RPMI7951 (cell line): Measurements from ENCODE around the gene ERCC2. TPM values are rescaled to one million over a fixed set of nuclear protein-coding genes. Genes with fewer than 3 reads are reported as not detected.

Source experiments
- DNase-seq: peaks from one replicate; pipeline ENCODE4 v3.0.0-alpha.2; 2012; ENCODE audit warnings: low read depth
- total RNA-seq: library from RNA; depleted of rRNA; stranded (reverse); fragments of >200 nt; shearing (Covaris generic); gene quantifications from 2 replicates; pipeline ENCODE4 v1.2.3, GENCODE V29; 2014; rRNA removed

The ERCC2 gene
- total RNA-seq, 1 experiment from 2014 or later = 17.4 TPM

DNA sequence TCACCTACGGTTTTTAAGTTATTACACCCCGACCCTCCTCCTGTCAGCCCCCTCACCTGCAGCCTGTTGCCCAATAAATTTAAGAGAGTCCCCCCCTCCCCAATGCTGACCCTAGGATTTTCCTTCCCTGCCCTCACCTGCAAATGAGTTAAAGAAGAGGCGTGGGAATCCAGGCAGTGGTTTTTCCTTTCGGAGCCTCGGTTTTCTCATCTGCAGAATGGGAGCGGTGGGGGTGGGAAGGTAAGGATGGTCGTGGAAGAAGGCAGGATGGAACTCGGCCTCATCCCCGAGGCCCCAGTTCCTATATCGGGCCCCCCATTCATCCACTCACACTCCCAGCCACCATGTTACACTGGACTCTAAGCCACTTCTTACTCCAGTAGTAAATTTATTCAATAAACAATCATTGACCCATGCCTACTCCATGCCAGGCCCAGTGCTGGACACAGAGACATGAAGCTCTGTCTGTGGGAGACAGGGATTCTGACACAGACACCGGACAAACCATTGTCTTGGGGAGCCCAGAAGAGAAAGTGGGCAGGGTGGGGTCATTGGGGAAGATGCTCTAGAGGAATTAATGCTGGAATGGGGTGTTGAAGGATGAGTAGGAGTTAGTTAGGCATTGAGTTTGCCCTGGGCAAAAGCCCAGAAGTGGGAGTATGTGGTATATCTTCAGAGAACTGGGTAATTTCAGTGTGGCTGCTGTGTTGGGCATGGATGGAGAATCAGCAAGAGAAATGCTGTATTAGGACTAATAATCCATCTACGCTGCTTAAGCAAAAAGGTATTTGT, 66.9 kb downstream of the ERCC2 start:
- DNase-seq = no peak

DNA sequence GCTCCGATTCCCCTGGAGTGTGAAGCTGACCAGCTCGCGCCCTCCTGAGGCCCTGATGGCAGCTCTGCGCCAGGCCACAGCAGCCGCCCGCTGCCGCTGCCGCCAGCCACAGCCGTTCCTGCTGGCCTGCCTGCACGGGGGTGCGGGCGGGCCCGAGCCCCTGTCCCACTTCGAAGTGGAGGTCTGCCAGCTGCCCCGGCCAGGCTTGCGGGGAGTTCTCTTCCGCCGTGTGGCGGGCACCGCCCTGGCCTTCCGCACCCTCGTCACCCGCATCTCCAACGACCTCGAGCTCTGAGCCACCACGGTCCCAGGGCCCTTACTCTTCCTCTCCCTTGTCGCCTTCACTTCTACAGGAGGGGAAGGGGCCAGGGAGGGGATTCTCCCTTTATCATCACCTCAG, 68.0 kb downstream of the ERCC2 start:
- DNase-seq = no peak

Other genes starting within 250 kb of the ERCC2 start
- 0.12 and 0.20 TPM in 2 replicates for gene NKPD1, start 209.6 kb downstream of the ERCC2 start, total RNA-seq
- gene TRAPPC6A, start 192.3 kb downstream of the ERCC2 start, total RNA-seq = 6.5 and 8.4 TPM in 2 replicates
- 4.0 and 6.4 TPM in 2 replicates for gene BLOC1S3, start 191.8 kb downstream of the ERCC2 start, total RNA-seq
- not detected in 2 replicates for gene EXOC3L2, start 125.2 kb downstream of the ERCC2 start, total RNA-seq
- 6.6 and 7.3 TPM in 2 replicates for gene MARK4, start 119.3 kb downstream of the ERCC2 start, total RNA-seq
- gene CKM, start 47.7 kb downstream of the ERCC2 start, total RNA-seq = 0.20 and 0.24 TPM in 2 replicates
- gene KLC3, start 29.8 kb downstream of the ERCC2 start, total RNA-seq = 0.36 and 1.2 TPM in 2 replicates
- 4.5 and 5.3 TPM in 2 replicates for gene PPP1R13L, start 34.5 kb upstream of the ERCC2 start, total RNA-seq
- gene POLR1G, start 36.1 kb upstream of the ERCC2 start, total RNA-seq = 6.2 and 9.0 TPM in 2 replicates
- gene ERCC1, start 53.3 kb upstream of the ERCC2 start, total RNA-seq = 138 and 144 TPM in 2 replicates
- 0.96 and 1.6 TPM in 2 replicates for gene FOSB, start 97.4 kb upstream of the ERCC2 start, total RNA-seq
- 12.9 TPM in 2 replicates for gene RTN2, start 126.5 kb upstream of the ERCC2 start, total RNA-seq
- gene PPM1N, start 127.9 kb upstream of the ERCC2 start, total RNA-seq = 1.8 and 2.3 TPM in 2 replicates
- 53.8 and 79.1 TPM in 2 replicates for gene VASP, start 136.9 kb upstream of the ERCC2 start, total RNA-seq
- gene OPA3, start 214.2 kb upstream of the ERCC2 start, total RNA-seq = 5.2 and 8.4 TPM in 2 replicates
- gene GPR4, start 231.6 kb upstream of the ERCC2 start, total RNA-seq = 0.10 TPM in 1 of 2 replicates, not detected in the other